ENCODE measurements around the gene DBT.
"Not testable (repeated sequence)": the region's sequence is repeated elsewhere in the genome, so short reads cannot be mapped to it uniquely, and the experiment has no call there.

Gene DBT

DNA sequence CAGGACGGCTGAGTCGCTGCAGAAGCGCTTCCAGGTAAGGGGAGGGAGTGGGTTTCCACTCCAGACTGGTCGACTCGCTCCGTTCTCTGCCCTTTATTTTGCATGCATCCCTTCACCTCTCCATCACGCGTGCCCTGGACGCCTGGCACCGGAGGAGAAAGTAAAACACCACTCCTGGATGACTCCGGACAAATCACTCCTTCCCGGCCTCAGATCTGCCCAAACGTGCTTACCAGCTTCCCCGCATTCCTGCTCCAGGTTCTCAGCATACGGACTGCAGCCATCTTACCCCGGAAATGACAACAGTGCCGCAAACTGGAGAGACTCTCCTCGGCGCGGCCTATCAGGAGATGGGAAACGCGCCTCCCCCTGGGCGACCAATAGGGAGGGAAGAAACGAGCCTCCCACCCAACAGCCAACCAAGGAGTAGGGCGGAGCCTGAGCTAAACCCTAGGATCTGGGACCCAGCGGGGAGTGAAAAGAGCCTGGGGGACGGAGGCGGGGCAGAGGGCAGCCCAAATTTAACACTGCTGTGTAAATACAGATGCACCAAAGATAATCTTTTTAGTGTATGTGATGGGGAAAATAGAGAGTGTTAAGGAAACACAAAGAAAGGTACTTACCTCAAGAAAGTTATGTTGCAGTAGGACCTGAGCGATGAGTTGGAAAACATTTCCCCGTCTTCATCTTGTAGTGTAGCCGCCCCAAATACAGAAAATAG lies at the start of gene DBT:
DBT (minus strand) TSS at position 298 of the 721 bp plus-strand sequence; CDS start at position 284, 14 bp downstream.
- ATAC-seq = peak; percentile 100
- TF ChIP-seq TCF4 (CRISPR knock-in tag; IDR thresholded peaks at IDR 0.05; ENCODE audit: borderline replicate concordance) (peak; percentile 24; the same call in 1 of the 2 replicates), RARB (CRISPR knock-in tag; IDR thresholded peaks at IDR 0.05) (no peak), BACH2 (CRISPR knock-in tag; IDR thresholded peaks at IDR 0.05; ENCODE audit: borderline replicate concordance) (no peak), ARNTL (CRISPR knock-in tag; IDR thresholded peaks at IDR 0.05; ENCODE audit: borderline replicate concordance, low read depth) (no peak)
- TF ChIP-seq, protein P1, sequence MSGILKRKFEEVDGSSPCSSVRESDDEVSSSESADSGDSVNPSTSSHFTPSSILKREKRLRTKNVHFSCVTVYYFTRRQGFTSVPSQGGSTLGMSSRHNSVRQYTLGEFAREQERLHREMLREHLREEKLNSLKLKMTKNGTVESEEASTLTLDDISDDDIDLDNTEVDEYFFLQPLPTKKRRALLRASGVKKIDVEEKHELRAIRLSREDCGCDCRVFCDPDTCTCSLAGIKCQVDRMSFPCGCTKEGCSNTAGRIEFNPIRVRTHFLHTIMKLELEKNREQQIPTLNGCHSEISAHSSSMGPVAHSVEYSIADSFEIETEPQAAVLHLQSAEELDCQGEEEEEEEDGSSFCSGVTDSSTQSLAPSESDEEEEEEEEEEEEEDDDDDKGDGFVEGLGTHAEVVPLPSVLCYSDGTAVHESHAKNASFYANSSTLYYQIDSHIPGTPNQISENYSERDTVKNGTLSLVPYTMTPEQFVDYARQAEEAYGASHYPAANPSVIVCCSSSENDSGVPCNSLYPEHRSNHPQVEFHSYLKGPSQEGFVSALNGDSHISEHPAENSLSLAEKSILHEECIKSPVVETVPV (CRISPR knock-in tag; IDR thresholded peaks at IDR 0.05) = no peak

DNA sequence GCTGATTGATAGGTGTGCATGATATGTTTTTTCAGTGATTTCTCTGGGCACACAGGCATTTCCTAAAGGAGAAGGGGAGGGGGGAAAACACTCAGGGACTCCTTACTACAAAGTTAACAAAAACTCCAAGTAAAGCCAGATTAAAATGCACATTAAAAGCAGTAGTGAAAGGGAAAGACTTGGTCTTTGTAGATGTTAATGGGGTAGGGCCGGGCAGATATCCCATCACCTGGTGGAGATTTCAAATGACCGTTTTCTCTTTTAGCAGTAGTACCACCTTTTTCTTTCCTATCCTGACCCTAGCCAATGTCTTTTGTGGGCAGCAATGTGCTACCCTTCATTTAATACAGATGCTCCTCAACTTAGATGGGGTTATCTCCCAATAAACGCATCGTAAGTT lies 48.9 kb upstream of the DBT start:
- TF ChIP-seq, protein P1 (CRISPR knock-in tag; IDR thresholded peaks at IDR 0.05) = no peak
- no peak for TF ChIP-seq PATZ1 (CRISPR knock-in tag; IDR thresholded peaks at IDR 0.05; ENCODE audit: borderline replicate concordance)
- TF ChIP-seq OSR1 (CRISPR knock-in tag; IDR thresholded peaks at IDR 0.05) = no peak
- no peak for ATAC-seq

GRCh38 chr1:100296997-100297396 lies 47.4 kb upstream of the DBT start:
- peak; percentile 87 for TF ChIP-seq ZNF8 (CRISPR knock-in tag; IDR thresholded peaks at IDR 0.05)
- not testable (repeated sequence) for ATAC-seq

- no peak for ATAC-seq
- TF ChIP-seq ZNF565 (CRISPR knock-in tag; conservative IDR thresholded peaks at IDR 0.05; ENCODE audit: low read depth) (no peak), GLIS3 (CRISPR knock-in tag; IDR thresholded peaks at IDR 0.05) (no peak), TCF4 (CRISPR knock-in tag; IDR thresholded peaks at IDR 0.05; ENCODE audit: borderline replicate concordance) (no peak), CSDC2 (CRISPR knock-in tag; IDR thresholded peaks at IDR 0.05) (no peak), ZNF70 (CRISPR knock-in tag; IDR thresholded peaks at IDR 0.05) (no peak)
- TF ChIP-seq, protein P1 (CRISPR knock-in tag; IDR thresholded peaks at IDR 0.05) = no peak
These were observed 46.5 kb upstream of the DBT start for GRCh38 chr1:100296140-100296539.

GRCh38 chr1:100292711-100293110 lies 43.1 kb upstream of the DBT start:
- TF ChIP-seq, protein P2, sequence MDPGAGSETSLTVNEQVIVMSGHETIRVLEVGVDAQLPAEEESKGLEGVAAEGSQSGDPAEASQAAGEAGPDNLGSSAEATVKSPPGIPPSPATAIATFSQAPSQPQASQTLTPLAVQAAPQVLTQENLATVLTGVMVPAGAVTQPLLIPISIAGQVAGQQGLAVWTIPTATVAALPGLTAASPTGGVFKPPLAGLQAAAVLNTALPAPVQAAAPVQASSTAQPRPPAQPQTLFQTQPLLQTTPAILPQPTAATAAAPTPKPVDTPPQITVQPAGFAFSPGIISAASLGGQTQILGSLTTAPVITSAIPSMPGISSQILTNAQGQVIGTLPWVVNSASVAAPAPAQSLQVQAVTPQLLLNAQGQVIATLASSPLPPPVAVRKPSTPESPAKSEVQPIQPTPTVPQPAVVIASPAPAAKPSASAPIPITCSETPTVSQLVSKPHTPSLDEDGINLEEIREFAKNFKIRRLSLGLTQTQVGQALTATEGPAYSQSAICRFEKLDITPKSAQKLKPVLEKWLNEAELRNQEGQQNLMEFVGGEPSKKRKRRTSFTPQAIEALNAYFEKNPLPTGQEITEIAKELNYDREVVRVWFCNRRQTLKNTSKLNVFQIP (CRISPR knock-in tag; IDR thresholded peaks at IDR 0.05; ENCODE audit: borderline replicate concordance, low read depth) = no peak
- TF ChIP-seq CREB5 (CRISPR knock-in tag; IDR thresholded peaks at IDR 0.05; ENCODE audit: low read depth) = no peak
- TF ChIP-seq BACH2 (CRISPR knock-in tag; IDR thresholded peaks at IDR 0.05; ENCODE audit: borderline replicate concordance) = no peak
- TF ChIP-seq ZNF565 (CRISPR knock-in tag; conservative IDR thresholded peaks at IDR 0.05; ENCODE audit: low read depth) = no peak
- TF ChIP-seq TOX (CRISPR knock-in tag; IDR thresholded peaks at IDR 0.05; ENCODE audit: borderline replicate concordance) = no peak
- TF ChIP-seq PPARA (CRISPR knock-in tag; IDR thresholded peaks at IDR 0.05; ENCODE audit: borderline replicate concordance) = no peak
- ATAC-seq = no peak

All from SK-N-SH treated with all-trans-retinoic acid at 6 μM for 48 hours (cell line).